GM12801 (cell line): ENCODE measurements around the gene DCDC2C.

ENCODE experiments used
- TF ChIP-seq, protein P1 (sequence below): IDR thresholded peaks from one replicate; pipeline ENCODE4 v1.5.1; 2011; ENCODE audit warnings: control low read depth; ENCODE audit not compliant: insufficient read length; ENCODE audit errors: extremely low read depth

DCDC2C gene

DNA sequence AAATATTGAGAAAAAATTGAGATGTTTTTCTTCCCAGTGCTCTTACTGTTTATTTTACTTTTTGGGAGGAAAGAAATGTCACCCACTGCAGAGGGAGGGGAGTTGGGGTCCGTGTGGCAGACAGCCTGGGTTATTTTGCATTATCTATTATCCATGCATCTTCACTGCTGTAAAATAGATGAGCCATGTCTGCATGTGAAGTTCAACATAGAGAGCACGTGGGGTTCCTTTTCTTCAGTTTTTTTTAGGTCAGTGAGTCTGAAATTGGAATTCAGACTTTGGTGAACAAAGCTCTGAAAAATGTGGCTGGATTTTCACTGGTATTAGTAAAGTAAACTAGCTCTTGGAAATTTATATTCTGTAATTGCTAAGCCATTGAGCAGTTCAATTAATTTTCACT lies 2.4 kb downstream of the DCDC2C start:
- TF ChIP-seq, protein P1, sequence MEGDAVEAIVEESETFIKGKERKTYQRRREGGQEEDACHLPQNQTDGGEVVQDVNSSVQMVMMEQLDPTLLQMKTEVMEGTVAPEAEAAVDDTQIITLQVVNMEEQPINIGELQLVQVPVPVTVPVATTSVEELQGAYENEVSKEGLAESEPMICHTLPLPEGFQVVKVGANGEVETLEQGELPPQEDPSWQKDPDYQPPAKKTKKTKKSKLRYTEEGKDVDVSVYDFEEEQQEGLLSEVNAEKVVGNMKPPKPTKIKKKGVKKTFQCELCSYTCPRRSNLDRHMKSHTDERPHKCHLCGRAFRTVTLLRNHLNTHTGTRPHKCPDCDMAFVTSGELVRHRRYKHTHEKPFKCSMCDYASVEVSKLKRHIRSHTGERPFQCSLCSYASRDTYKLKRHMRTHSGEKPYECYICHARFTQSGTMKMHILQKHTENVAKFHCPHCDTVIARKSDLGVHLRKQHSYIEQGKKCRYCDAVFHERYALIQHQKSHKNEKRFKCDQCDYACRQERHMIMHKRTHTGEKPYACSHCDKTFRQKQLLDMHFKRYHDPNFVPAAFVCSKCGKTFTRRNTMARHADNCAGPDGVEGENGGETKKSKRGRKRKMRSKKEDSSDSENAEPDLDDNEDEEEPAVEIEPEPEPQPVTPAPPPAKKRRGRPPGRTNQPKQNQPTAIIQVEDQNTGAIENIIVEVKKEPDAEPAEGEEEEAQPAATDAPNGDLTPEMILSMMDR: no peak

DNA sequence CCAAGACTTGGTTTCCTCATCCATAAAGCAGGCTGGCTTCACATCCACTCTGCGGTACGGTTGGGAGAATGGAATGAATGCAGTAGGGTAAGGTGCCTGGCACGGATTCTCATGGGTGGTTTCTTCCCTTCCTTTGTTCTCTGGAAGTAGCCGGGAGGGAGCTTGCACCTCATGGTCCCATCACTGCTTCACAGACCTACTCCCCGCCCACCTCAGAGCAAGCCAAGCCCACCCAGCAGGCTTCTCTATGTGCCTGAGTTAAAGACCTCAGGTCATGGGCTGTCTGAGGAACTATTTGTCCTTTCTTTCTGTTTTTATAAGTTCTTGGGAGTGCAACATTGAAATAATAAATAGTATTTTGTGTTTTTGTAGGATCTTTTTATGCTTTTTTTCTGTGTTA lies 3.5 kb downstream of the DCDC2C start:
- TF ChIP-seq, protein P1: no peak

- TF ChIP-seq, protein P1: no peak
Observed at GRCh38 chr2:3708576-3708975, 5.2 kb downstream of the DCDC2C start.

- TF ChIP-seq, protein P1: no peak
Observed at GRCh38 chr2:3709225-3709624, 5.8 kb downstream of the DCDC2C start.

DNA sequence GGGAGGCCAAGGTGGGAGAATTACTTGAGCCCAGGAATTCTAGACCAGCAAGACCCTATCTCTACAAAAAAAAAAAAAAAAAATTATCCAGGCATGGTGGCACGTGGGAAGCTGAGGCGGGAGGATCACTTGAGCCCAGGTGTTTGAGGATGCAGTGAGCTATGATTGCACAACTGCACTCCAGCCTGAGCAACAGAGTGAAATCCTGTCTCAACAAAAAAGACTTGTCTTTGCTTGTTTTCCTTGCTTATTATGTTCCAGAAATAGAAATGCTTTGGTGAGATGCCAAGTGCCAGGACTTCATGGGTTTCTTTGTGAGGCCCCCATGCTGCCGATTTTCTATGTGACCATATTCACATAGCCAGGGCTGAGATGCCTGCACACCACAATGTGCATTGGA lies 9.0 kb downstream of the DCDC2C start:
- TF ChIP-seq, protein P1: no peak

- TF ChIP-seq, protein P1: no peak
Observed at GRCh38 chr2:3712831-3713503, 9.6 kb downstream of the DCDC2C start.

- TF ChIP-seq, protein P1: no peak
Observed at GRCh38 chr2:3718679-3719078, 15.3 kb downstream of the DCDC2C start.

DNA sequence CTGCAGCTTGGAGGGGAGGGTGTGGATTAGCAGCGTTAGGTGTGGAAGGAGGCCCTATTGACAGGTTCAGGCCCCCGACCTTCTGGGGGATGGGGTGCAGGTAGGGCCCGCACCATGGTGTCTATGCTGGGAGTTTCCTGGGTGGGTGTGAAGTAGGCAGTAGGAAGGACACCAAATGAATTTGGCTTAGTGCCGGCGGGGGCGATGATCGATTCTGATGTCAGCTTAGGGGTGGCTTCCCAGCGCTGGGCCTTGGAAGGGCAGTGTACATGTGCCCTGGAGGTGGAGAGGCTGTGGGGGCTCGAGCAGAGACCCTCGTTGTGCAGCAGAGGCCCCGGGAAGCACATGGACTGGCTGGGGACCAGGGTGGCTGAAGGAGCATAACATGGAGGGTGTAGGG lies 21.6 kb downstream of the DCDC2C start:
- TF ChIP-seq, protein P1: no peak
